OCI-LY1 (cell line): ENCODE results near the gene VIT.

ENCODE experiments used
- H2AFZ ChIP-seq: fragments of 200-600 bp; sonication (generic), shearing (Covaris generic); 2 replicates; pipeline ENCODE4 v1.6.0; 2014; ENCODE audit warnings: antibody characterized with exemption, mild to moderate bottlenecking, low read length
- H3F3A ChIP-seq: fragments of 200-600 bp; sonication (generic), shearing (Covaris generic); 2 replicates; pipeline ENCODE4 v1.6.0; 2014; ENCODE audit warnings: mild to moderate bottlenecking, antibody characterized with exemption, low read length, moderate library complexity; ENCODE audit not compliant: insufficient read depth
- H3K27ac ChIP-seq: fragments of 200-600 bp; sonication (generic); 2 replicates; pipeline ENCODE4 v1.5.1; 2014; ENCODE audit warnings: low read length, mixed run types, mild to moderate bottlenecking, low read depth; ENCODE audit not compliant: poor library complexity, severe bottlenecking
- H3K27me3 ChIP-seq: fragments of 200-600 bp; sonication (generic); 2 replicates; pipeline ENCODE4 v1.6.0; 2014; ENCODE audit warnings: antibody characterized with exemption, mild to moderate bottlenecking, low read length, moderate library complexity; ENCODE audit not compliant: insufficient read depth
- H3K36me3 ChIP-seq: fragments of 200-600 bp; sonication (generic); 2 replicates; pipeline ENCODE4 v1.6.1; 2014; ENCODE audit warnings: mild to moderate bottlenecking, antibody characterized with exemption, low read length, moderate library complexity, mixed read lengths; ENCODE audit not compliant: insufficient read depth
- H3K4me1 ChIP-seq: fragments of 200-600 bp; sonication (generic); 2 replicates; pipeline ENCODE4 v1.5.1; 2014; ENCODE audit warnings: mild to moderate bottlenecking, low read length, moderate library complexity; ENCODE audit not compliant: insufficient read depth, severe bottlenecking
- H3K4me2 ChIP-seq: fragments of 200-600 bp; sonication (generic), shearing (Covaris generic); 2 replicates; pipeline ENCODE4 v1.6.1; 2014; ENCODE audit warnings: low read length
- H3K4me3 ChIP-seq: fragments of 200-600 bp; sonication (generic); 2 replicates; pipeline ENCODE4 v1.5.1; 2014; ENCODE audit warnings: low read length, low read depth, mild to moderate bottlenecking, mixed read lengths; ENCODE audit not compliant: poor library complexity, severe bottlenecking
- H3K79me2 ChIP-seq: fragments of 200-600 bp; shearing (Covaris generic); 2 replicates; pipeline ENCODE4 v1.6.1; 2016; ENCODE audit warnings: mixed run types, low read length, mixed read lengths; ENCODE audit not compliant: insufficient read depth
- H3K9ac ChIP-seq: fragments of 200-600 bp; sonication (generic), shearing (Covaris generic); 2 replicates; pipeline ENCODE4 v1.6.1; 2014; ENCODE audit warnings: mild to moderate bottlenecking, low read length, mixed read lengths
- H3K9me2 ChIP-seq: fragments of 200-600 bp; sonication (generic), shearing (Covaris generic); 2 replicates; pipeline ENCODE4 v1.6.1; 2014; ENCODE audit warnings: low read depth, mild to moderate bottlenecking, low read length, mixed read lengths
- H3K9me3 ChIP-seq: fragments of 200-600 bp; shearing (Covaris generic); 2 replicates; pipeline ENCODE4 v1.6.1; 2014; ENCODE audit warnings: low read length, mixed read lengths
- H4K20me1 ChIP-seq: fragments of 200-600 bp; sonication (generic), shearing (Covaris generic); 2 replicates; pipeline ENCODE4 v1.6.0; 2016; ENCODE audit warnings: mild to moderate bottlenecking, low read length; ENCODE audit not compliant: insufficient read depth
- CTCF ChIP-seq: fragments of 200-600 bp; sonication (generic), shearing (Covaris generic); IDR thresholded peaks from 2 replicates; pipeline ENCODE4 v1.5.1; 2017; ENCODE audit warnings: mild to moderate bottlenecking, antibody characterized with exemption, low read length, moderate library complexity, mixed read lengths
- EZH2 ChIP-seq: fragments of 200-600 bp; sonication (generic), shearing (Covaris generic); IDR thresholded peaks from 2 replicates; pipeline ENCODE4 v1.8.0; 2017; ENCODE audit warnings: borderline replicate concordance, mixed run types, mild to moderate bottlenecking, antibody characterized with exemption, low read length, moderate library complexity, mixed read lengths

VIT gene

GRCh38 chr2:36775261-36775660 is 78.8 kb downstream of the VIT start:
- Histone ChIP-seq H3F3A (no peaks in the 10 kb centered on the region), H4K20me1 (no peaks in the 10 kb centered on the region), H3K4me1 (no peaks in the 10 kb centered on the region), H3K36me3 (no peaks in the 10 kb centered on the region), H3K27ac (no peak overlapping the region), H3K27me3 (0 out of 2 replicates have a peak, but pooled peaks cover 1% of the 10 kb centered on the region), H3K4me3 (no peak overlapping the region), H3K9me2 (no peaks in the 10 kb centered on the region), H3K9me3 (no peaks in the 10 kb centered on the region), H3K4me2 (no peak overlapping the region), H3K9ac (no peak overlapping the region), H2AFZ (no peak overlapping the region), H3K79me2 (no peaks in the 10 kb centered on the region)
- TF ChIP-seq CTCF, result no peak
- TF ChIP-seq EZH2, result no peak

- Histone ChIP-seq H3K27ac (no peak overlapping the region), H3K79me2 (no peaks in the 10 kb centered on the region), H3F3A (no peaks in the 10 kb centered on the region), H3K9me2 (no peaks in the 10 kb centered on the region), H4K20me1 (no peaks in the 10 kb centered on the region), H3K4me2 (no peak overlapping the region), H3K27me3 (no peaks in the 10 kb centered on the region), H2AFZ (no peak overlapping the region), H3K9ac (no peak overlapping the region), H3K9me3 (no peaks in the 10 kb centered on the region), H3K4me3 (no peak overlapping the region), H3K4me1 (no peaks in the 10 kb centered on the region), H3K36me3 (no peaks in the 10 kb centered on the region)
- TF ChIP-seq EZH2, result no peak
- no peak for TF ChIP-seq CTCF
These were observed 79.3 kb downstream of the VIT start for GRCh38 chr2:36775806-36776205.

- Histone ChIP-seq H3K36me3 (no peaks in the 10 kb centered on the region), H3K27me3 (no peaks in the 10 kb centered on the region; the same call in 1 of the 2 replicates), H3K9ac (no peak overlapping the region), H2AFZ (no peak overlapping the region), H4K20me1 (no peaks in the 10 kb centered on the region), H3K27ac (no peak overlapping the region), H3K9me3 (no peaks in the 10 kb centered on the region), H3K4me3 (no peak overlapping the region), H3K4me2 (no peak overlapping the region), H3K4me1 (no peaks in the 10 kb centered on the region), H3K9me2 (no peaks in the 10 kb centered on the region), H3F3A (no peaks in the 10 kb centered on the region), H3K79me2 (no peaks in the 10 kb centered on the region)
- TF ChIP-seq EZH2 (no peak), CTCF (no peak)
These were observed 80.8 kb downstream of the VIT start for GRCh38 chr2:36777272-36777671.
